ENCODE results near the gene OTP. TPM values are rescaled to one million over a fixed set of nuclear protein-coding genes. Genes with fewer than 3 reads are reported as not detected.
"Not testable (repeated sequence)": the region's sequence is repeated elsewhere in the genome, so short reads cannot be mapped to it uniquely, and the experiment has no call there.

OTP gene
- total RNA-seq, 4 donors from 2014 or later = not detected

- DNase-seq (ENCODE audit: low spot score in 2 of 2) = no peak
- Histone ChIP-seq H3K9me3 (no peaks in the 10 kb centered on the region), H3K36me3 (no peaks in the 10 kb centered on the region), H3K4me3 (no peak overlapping the region), H3K27me3 (peaks cover 31% of the 10 kb centered on the region), H3K27ac (no peak overlapping the region), H3K4me1 (no peaks in the 10 kb centered on the region)
- WGBS = 83% methylated on average over 2 of the region's 2 CpGs
- TF ChIP-seq POLR2A (IDR thresholded peaks at IDR 0.05) (no peak), EP300 (IDR thresholded peaks at IDR 0.05) (no peak), CTCF (IDR thresholded peaks at IDR 0.05) (no peak), POLR2AphosphoS5 (IDR thresholded peaks at IDR 0.05) (no peak)
Observed at GRCh38 chr5:77616920-77617319, 21.6 kb downstream of the OTP start.

- H3K36me3 ChIP-seq; DNase-seq (ENCODE audit: low spot score in 2 of 2); H3K9me3 ChIP-seq; H3K27me3 ChIP-seq; H3K4me1 ChIP-seq; H3K4me3 ChIP-seq; H3K27ac ChIP-seq: not testable (repeated sequence)
- 95% methylated on average over 14 of the region's 15 CpGs for WGBS
Observed at GRCh38 chr5:77608927-77609326, 29.6 kb downstream of the OTP start.

DNA sequence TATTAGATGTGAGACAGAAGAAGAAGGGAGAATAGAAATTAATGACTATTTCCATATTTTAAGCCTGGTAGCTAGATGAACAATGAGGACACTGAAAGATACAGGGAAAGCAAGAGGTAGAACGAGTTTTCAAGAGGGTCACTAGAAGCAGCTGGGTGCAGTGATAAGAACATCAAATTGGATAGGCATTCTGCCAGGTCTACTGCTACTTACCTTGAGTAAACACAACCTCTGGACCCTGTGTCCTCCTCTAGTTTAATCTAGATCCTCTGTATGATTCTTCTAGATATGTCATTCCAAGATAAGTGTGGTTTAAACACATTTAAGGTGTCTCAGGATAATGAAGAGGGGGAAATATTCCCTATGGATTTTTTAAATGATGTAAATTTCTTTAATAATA lies 31.2 kb downstream of the OTP start:
- Histone ChIP-seq H3K9me3 (no peaks in the 10 kb centered on the region), H3K36me3 (no peaks in the 10 kb centered on the region), H3K4me3 (no peak overlapping the region), H3K27ac (no peak overlapping the region), H3K27me3 (peaks cover 3% of the 10 kb centered on the region), H3K4me1 (no peaks in the 10 kb centered on the region)
- DNase-seq (ENCODE audit: low spot score in 2 of 2) = no peak
- no peak for TF ChIP-seq POLR2A (IDR thresholded peaks at IDR 0.05)
- TF ChIP-seq CTCF (IDR thresholded peaks at IDR 0.05) = no peak
- no peak for TF ChIP-seq POLR2AphosphoS5 (IDR thresholded peaks at IDR 0.05)
- TF ChIP-seq EP300 (IDR thresholded peaks at IDR 0.05) = no peak
- WGBS = 81% methylated on average over 1 of the region's 1 CpG

GRCh38 chr5:77606279-77606678 lies 32.2 kb downstream of the OTP start:
- no peaks in the 10 kb centered on the region for H3K9me3 ChIP-seq
- no peaks in the 10 kb centered on the region for H3K4me1 ChIP-seq
- no peak for TF ChIP-seq EP300 (IDR thresholded peaks at IDR 0.05)
- TF ChIP-seq POLR2A (IDR thresholded peaks at IDR 0.05) = no peak
- TF ChIP-seq POLR2AphosphoS5 (IDR thresholded peaks at IDR 0.05) = no peak
- no peak for TF ChIP-seq CTCF (IDR thresholded peaks at IDR 0.05)
- DNase-seq (ENCODE audit: low spot score in 2 of 2) = no peak
- no peak overlapping the region for H3K4me3 ChIP-seq
- H3K27ac ChIP-seq = no peak overlapping the region
- no peaks in the 10 kb centered on the region for H3K36me3 ChIP-seq
- peaks cover 3% of the 10 kb centered on the region for H3K27me3 ChIP-seq

DNA sequence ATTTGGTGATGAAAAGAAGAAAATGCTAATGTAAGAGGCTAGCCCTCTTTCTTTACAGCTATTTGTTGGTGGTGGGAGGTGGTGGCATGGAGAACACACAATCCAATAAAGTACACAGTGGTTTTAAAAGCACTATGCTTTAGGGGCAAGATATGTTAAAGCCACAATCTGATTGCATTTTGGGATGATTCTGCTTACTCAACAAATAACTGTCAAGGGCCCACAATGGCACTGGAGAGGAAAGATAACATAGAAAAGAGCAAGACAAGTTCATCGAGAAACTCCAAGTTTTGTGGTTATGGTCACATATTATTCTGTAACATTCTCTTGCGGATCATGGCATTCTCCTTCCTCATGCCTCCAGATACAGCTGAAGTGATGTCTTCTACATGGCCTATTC lies 38.8 kb downstream of the OTP start:
- Histone ChIP-seq H3K9me3 (no peaks in the 10 kb centered on the region), H3K36me3 (no peaks in the 10 kb centered on the region), H3K4me3 (no peak overlapping the region), H3K27me3 (no peaks in the 10 kb centered on the region), H3K4me1 (no peaks in the 10 kb centered on the region), H3K27ac (no peak overlapping the region)
- no peak for TF ChIP-seq POLR2AphosphoS5 (IDR thresholded peaks at IDR 0.05)
- no peak for TF ChIP-seq EP300 (IDR thresholded peaks at IDR 0.05)
- DNase-seq (ENCODE audit: low spot score in 2 of 2) = no peak
- 93% methylated on average over 2 of the region's 2 CpGs for WGBS

- Histone ChIP-seq H3K36me3 (no peaks in the 10 kb centered on the region), H3K27ac (no peak overlapping the region)
- no peak for TF ChIP-seq POLR2A (IDR thresholded peaks at IDR 0.05)
Observed at GRCh38 chr5:77590347-77590746, 48.2 kb downstream of the OTP start.

GRCh38 chr5:77588175-77588574 lies 50.3 kb downstream of the OTP start:
- Histone ChIP-seq H3K4me1 (no peaks in the 10 kb centered on the region), H3K4me3 (no peak overlapping the region), H3K27me3 (peaks cover 5% of the 10 kb centered on the region), H3K9me3 (no peaks in the 10 kb centered on the region), H3K27ac (no peak overlapping the region), H3K36me3 (no peaks in the 10 kb centered on the region)
- TF ChIP-seq EP300 (IDR thresholded peaks at IDR 0.05) (no peak), CTCF (IDR thresholded peaks at IDR 0.05) (no peak), POLR2AphosphoS5 (IDR thresholded peaks at IDR 0.05) (no peak), POLR2A (IDR thresholded peaks at IDR 0.05) (no peak)
- no peak for DNase-seq (ENCODE audit: low spot score in 2 of 2)

More at GRCh38 chr5:77590347-77590746, 48.2 kb downstream of the OTP start:
- no peak overlapping the region for H3K4me3 ChIP-seq
- H3K27me3 ChIP-seq = peaks cover 5% of the 10 kb centered on the region
- WGBS = 67% methylated on average over 3 of the region's 3 CpGs
- no peaks in the 10 kb centered on the region for H3K9me3 ChIP-seq
- no peaks in the 10 kb centered on the region for H3K4me1 ChIP-seq
- no peak for DNase-seq (ENCODE audit: low spot score in 2 of 2)

All from suprapubic skin (tissue), 4 donors.